NCI-H187 (cell line): Measurements from ENCODE around the gene TAAR1.
"Not testable (repeated sequence)": the region's sequence is repeated elsewhere in the genome, so short reads cannot be mapped to it uniquely, and the experiment has no call there.

Source experiments
- DNase-seq, 2 experiments: peaks; one replicate each; lab custom pipeline; 2025; lab: John Stamatoyannopoulos, UW

The TAAR1 gene

DNA sequence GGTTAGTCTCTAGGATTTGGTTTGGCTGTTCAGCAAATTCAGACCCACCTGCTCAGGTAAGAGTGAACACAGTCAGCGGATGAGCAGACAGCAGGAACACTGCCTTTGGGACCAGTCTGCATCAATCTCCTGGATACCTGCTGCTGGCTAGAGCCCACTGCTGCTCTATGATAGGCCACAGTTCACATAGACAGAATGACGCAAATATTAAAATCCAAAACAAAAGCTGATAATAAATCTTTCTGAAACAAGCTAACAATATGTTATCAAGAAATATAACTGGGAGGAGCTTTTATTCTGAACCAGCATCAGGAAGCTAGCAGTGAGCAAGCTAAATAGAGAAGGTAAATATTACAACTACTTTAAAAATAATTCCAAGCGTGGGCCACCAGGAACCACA, at the start of gene TAAR1:
Gene TAAR1, minus strand, starts transcription at position 101 of the 400 bp plus-strand sequence. CDS start 13,179 bp downstream, outside the sequence.
- DNase-seq, result no peak

DNA sequence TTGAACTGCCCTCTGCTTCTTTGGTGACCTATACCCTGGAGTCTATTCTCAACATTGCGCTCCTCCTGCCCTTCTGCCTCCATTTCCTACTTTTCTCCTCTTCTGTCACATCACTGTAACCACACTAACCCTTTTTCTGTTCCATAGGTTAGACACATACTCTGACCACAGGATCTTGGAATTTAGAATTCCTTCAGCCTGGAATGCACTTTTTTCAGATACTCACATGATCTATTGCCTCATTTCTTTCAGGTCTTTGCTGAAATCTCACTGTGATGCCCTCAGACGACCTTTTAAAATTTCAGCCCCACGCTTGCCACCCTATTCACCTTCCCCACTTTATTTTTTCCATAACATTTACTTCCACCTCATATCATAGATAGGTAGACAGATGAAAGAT, 49.8 kb upstream of the TAAR1 start:
- no peak for DNase-seq

DNA sequence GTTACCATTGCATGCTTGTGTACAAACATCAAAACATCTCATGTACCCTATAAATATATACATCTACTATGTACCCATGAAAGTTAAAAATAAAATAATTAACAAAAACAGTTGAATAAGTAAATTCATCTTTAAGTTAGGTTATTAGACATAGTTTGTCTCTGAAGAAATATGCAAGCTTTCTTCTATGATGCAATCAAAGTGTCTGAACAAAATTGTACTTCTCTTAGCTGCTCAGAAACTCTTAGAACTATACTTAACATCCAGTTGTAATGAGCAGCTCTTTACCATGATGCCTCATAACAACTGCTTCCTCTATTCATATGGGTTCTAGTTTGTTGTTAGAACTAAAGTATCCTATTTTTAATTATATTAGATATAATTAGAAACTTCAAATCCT, 49.0 kb upstream of the TAAR1 start:
- DNase-seq, result no peak

DNA sequence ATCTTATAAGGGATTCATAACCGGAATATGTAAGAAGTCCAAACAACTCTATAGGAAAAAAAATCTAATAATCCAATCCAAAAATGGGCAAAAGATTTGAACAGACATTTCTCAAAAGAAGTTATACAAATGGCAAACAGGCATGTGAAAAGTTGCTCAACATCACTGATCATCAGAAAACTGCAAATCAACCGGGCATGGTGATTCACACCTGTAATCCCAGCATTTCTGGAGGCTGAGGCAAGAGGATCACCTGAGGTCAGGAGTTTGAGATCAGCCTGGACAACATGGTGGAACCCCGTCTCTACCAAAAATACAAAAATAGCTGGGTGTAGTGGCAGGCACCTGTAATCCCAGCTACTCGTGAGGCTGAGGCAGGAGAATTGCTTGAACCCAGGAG, 47.8 kb upstream of the TAAR1 start:
- not testable (repeated sequence) for DNase-seq

GRCh38 chr6:132703936-132704335, 45.0 kb upstream of the TAAR1 start:
- no peak for DNase-seq

DNA sequence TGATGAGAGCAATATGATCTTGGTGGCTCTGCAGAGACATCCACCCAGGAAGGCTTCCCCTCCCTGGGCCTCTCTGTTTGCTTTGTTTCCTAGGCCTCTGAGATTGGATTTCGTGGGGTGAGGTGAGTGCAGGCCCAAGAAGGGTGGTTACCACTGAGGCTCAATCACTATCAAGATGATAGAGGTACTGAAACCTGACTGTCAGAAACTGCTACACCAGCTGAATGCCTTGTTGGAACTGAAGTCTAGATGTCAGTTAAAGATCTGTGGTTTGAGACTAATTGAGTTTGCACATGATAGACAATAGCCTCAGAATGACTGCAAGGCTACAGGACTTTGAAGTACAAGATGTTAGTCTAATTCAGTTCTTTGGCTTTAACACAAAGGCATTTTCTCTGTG, 39.6 kb upstream of the TAAR1 start:
- DNase-seq, result no peak

- DNase-seq, result no peak
These were observed 36.8 kb upstream of the TAAR1 start for GRCh38 chr6:132695773-132696172.

GRCh38 chr6:132693478-132693877, 34.5 kb upstream of the TAAR1 start:
- no peak for DNase-seq

DNA sequence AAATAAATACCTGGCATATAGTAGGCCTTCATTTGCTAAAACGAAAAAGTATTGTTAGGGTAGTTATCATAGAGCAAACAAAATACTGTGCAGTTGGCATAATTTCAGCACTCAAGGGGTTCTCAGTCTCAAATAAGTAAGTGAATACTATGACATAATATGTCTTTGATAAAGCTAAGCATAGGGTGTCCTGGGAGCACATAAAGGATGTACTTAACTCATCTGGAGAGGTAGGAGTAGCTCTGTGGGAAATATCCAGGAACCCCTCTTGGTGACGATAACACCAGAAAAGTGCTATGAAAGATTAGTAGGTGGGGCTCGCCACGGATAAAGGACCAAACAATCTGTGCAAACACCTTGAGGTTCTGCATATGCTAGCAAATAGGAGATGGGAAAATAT, 31.7 kb upstream of the TAAR1 start:
- no peak for DNase-seq

GRCh38 chr6:132687306-132687705, 28.3 kb upstream of the TAAR1 start:
- no peak for DNase-seq

DNA sequence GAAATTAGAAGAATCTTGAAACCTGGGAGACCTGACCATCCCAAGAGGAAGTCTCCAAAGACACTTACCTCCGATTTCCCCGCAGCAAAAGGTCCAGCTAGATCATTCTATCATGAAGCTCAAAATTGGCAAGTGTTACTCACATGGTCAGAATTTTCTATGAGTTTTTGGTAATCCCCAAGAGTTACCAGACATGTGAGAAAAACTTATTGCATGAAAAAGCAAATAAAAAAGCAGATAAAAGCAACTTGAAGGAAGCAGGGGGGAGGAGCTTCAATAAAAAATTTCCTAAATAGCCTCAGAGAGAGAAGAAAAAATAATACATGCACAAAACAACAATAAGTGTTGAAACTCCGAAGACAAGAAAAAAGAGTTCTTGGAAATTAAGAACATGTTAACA, 27.5 kb upstream of the TAAR1 start:
- no peak for DNase-seq

DNA sequence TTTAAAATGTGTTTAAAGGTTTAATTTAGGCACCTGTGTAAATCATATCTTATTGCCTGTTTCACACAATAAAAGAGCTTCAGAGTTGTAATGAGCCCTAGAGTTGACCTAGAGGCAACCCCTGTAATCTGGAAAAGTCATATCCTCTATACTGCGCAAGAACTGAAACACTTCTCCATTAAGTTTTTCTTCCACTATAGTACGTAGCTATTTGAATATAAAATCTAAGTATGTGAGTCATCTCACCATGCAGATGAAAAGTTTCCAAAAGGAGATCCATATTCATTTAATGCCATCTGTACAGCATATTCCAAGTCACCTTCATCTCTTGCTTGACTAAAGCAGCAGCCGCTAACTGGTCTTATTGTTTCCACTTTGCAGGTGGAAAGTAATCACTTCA, 26.0 kb upstream of the TAAR1 start:
- DNase-seq, result no peak

- DNase-seq, result no peak
These were observed 25.3 kb upstream of the TAAR1 start for GRCh38 chr6:132684272-132684671.

GRCh38 chr6:132683543-132683942, 24.6 kb upstream of the TAAR1 start:
- no peak for DNase-seq

- DNase-seq, result not testable (repeated sequence)
These were observed 20.1 kb upstream of the TAAR1 start for GRCh38 chr6:132679094-132679493.

GRCh38 chr6:132675749-132676148, 16.8 kb upstream of the TAAR1 start:
- no peak for DNase-seq

DNA sequence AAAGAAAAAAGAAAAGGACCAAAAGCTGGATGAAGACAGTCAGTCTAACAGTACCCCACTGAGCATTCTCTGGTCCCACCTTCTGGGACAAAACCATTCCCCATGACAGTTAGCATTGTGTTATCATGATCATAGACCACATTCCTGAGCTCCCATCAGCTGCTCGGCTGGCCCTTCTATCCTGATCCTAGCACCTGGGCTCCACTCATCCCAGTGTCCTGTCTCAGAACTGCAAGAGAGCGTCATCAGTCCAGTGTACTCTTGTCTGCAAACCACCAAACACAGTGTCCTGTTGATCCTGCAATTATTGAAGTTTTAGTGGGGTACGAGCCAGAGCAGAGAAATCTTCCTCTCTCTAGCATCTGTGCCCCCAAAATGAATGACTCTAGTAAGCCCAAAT, 16.0 kb upstream of the TAAR1 start:
- no peak for DNase-seq

GRCh38 chr6:132673376-132674094, 14.6 kb upstream of the TAAR1 start:
- DNase-seq, result peak; percentile 8 to 48

- no peak for DNase-seq
These were observed 12.3 kb upstream of the TAAR1 start for GRCh38 chr6:132671295-132671694.

DNA sequence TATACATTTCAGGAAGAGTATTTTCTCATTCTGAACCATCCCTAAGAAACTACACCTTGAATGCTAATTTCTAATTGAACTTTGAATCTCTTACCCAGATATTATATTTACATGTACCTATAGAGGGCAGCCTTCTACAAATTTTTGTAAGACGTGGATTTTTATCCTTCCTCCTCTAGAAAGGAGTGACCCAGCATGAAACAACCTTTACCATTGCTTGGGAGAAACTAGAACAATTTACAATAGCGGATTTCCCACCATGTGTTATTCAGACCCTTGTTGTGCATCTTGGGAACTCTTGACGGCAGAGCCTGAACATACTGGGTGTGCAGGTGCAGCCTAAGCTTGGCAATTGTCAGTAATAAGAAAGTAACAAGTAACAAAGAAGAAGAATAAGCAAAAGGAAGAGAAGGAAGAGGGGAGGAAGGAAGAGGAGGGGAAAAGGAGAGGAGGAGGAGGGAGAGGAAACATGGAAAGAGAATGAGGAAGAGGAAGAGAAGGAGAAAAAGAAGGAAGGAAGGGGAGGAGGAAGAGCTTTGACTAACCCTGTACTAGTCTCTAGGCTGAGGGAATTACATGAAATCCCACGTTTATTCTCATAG, 10.8 kb upstream of the TAAR1 start:
- DNase-seq, result no peak

DNA sequence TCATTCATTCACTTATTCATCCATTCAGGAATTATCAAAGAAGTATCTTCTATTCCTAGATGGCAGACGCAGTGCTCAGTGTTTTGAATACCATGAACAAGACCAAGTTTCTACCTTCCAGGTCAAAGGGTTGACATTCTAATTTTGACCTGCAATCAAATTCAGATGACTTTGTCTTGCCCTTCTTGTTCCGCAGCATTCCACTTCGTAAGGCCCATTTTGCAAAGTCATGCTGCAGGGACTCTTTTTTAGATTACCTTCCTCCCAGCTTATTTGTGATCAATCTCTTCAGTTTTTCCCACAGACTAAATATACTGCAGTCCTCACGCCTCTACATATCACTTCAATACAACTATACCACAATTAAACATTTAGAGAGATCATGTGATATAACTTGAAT, 7.1 kb upstream of the TAAR1 start:
- DNase-seq, result no peak

DNA sequence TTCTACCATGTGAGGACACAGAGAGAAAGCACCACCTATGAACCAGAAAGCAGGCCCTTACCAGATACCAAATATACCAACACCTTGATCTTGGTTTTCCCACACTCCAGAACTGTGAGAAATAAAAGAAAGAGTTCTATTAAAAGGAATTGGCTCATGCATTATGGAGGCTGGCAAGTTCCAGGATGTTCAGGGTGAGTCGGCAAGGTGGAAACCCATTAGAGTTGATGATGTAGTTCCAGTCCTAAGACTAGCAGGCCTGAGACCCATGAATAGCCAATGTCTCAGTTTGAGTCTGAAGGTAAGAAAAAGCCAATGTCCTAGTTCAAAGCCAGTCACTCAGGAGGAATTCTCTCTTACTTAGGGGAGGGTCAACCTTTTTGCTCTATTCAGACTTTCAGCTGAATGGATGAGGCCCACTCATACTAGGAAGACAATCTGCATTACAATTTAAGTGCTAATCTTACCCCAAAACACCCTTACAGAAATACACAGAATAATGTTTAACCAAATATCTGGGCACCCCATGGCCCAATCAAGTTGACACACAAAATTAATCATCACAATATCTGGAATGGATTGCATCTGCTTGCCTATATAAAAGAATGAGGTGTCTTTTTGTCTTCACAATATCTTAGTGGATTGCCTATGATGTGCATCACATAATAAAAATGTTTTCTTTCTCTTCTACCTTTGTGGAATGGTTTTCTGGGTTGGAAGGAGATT, 5.5 kb upstream of the TAAR1 start:
- DNase-seq, result no peak

DNA sequence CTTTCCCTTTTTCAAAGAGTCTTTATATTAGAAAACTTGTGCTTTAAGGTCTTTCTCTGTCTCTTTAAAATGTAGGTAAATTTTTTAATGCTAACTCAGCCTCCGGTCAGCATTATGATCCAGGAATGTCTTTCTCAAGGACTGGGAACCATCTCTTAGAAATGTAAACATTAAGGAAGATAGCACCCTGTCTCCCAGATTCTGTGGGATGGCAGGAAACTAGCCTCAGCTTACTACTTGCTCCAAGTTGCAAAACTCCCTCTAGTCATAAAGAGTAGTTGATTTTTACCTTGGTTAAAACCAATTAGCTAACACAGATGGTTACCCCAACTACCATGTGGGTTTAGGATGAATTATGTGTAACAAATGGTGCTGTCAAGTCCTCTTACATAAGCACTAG, 4.7 kb upstream of the TAAR1 start:
- DNase-seq, result no peak
